HEK293 (cell line): ENCODE measurements around the gene HDHD5.

Experiments used
- CTCF ChIA-PET: fragments of 350-600 bp; formaldehyde crosslinking; extraction: SDS; loops from one replicate; lab custom pipeline; 2021; ENCODE audit warnings: antibody characterized with exemption; lab: Yijun Ruan, JAX
- POLR2A ChIA-PET: fragments of 300-600 bp; formaldehyde crosslinking; extraction: SDS; loops from one replicate; lab custom pipeline; 2020; ENCODE audit warnings: antibody characterized with exemption, inconsistent platforms; lab: Yijun Ruan, JAX
- H3K27ac ChIP-seq: fragments of 200-500 bp; sonication (Bioruptor generic); 2 replicates; pipeline ENCODE4 v1.5.1; 2014; ENCODE audit warnings: low read depth, low read length, control low read depth, inconsistent platforms; ENCODE audit errors: extremely low read depth
- H3K36me3 ChIP-seq, 2 experiments: fragments of 200-500 bp in 1 of 2; sonication (Bioruptor generic) in 1 of 2; 1 replicate in 1 of 2; 2 replicates in 1 of 2; pipeline ENCODE4 v1.5.1; 2014 to 2017; ENCODE audit warnings: inconsistent platforms in 2 of 2, low read length in 2 of 2; ENCODE audit not compliant: control insufficient read depth in 2 of 2, insufficient read depth in 1 of 2
- H3K4me1 ChIP-seq: fragments of 200-500 bp; sonication (Bioruptor generic); 2 replicates; pipeline ENCODE4 v1.5.1; 2014; ENCODE audit warnings: mild to moderate bottlenecking, low read length, inconsistent platforms; ENCODE audit not compliant: control insufficient read depth, insufficient read depth
- H3K4me3 ChIP-seq: 2 replicates; pipeline ENCODE4 v1.5.1; 2011; ENCODE audit warnings: low read depth, mild to moderate bottlenecking, control low read depth, low read length, moderate library complexity
- H3K9me3 ChIP-seq: fragments of 200-500 bp; sonication (Bioruptor generic); 2 replicates; pipeline ENCODE4 v1.5.1; 2014; ENCODE audit warnings: low read depth, low read length, inconsistent platforms; ENCODE audit not compliant: control insufficient read depth, insufficient read depth
- HOXD13 ChIP-seq: sonication (generic); formaldehyde crosslinking; IDR thresholded peaks from 2 replicates; pipeline ENCODE4 v1.8.0; 2022; ENCODE audit warnings: missing genetic modification reagents, borderline replicate concordance
- KLF16 ChIP-seq: fragments of 450-650 bp; formaldehyde crosslinking; IDR thresholded peaks from 2 replicates; pipeline ENCODE4 v1.5.1; 2017; ENCODE audit warnings: missing biosample characterization, missing genetic modification characterization
- MYNN ChIP-seq: fragments of 450-650 bp; formaldehyde crosslinking; IDR thresholded peaks from 2 replicates; pipeline ENCODE4 v1.5.1; 2016; ENCODE audit warnings: missing biosample characterization, missing genetic modification characterization, borderline replicate concordance
- RBAK ChIP-seq: fragments of 450-650 bp; formaldehyde crosslinking; IDR thresholded peaks from 2 replicates; pipeline ENCODE4 v1.5.1; 2016; ENCODE audit warnings: missing biosample characterization, missing genetic modification characterization
- TRIM28 ChIP-seq: IDR thresholded peaks from 2 replicates; pipeline ENCODE4 v1.6.1; 2011; ENCODE audit warnings: low read length, control low read depth, borderline replicate concordance
- YY1 ChIP-seq: fragments of 450-650 bp; formaldehyde crosslinking; IDR thresholded peaks from 2 replicates; pipeline ENCODE4 v1.5.1; 2018; ENCODE audit warnings: missing biosample characterization, missing genetic modification characterization
- ZEB2 ChIP-seq: fragments of 450-650 bp; formaldehyde crosslinking; IDR thresholded peaks from 2 replicates; pipeline ENCODE4 v1.5.1; 2016; ENCODE audit warnings: missing biosample characterization, missing genetic modification characterization
- ZNF10 ChIP-seq: fragments of 450-650 bp; formaldehyde crosslinking; IDR thresholded peaks from 2 replicates; pipeline ENCODE4 v1.5.1; 2017; ENCODE audit warnings: missing biosample characterization, missing genetic modification characterization
- ZNF114 ChIP-seq: fragments of 450-650 bp; formaldehyde crosslinking; IDR thresholded peaks from 2 replicates; pipeline ENCODE4 v1.5.0; 2017; ENCODE audit warnings: missing biosample characterization, missing genetic modification characterization
- ZNF132 ChIP-seq: fragments of 450-650 bp; formaldehyde crosslinking; IDR thresholded peaks from 2 replicates; pipeline ENCODE4 v1.5.1; 2017; ENCODE audit warnings: missing biosample characterization, missing genetic modification characterization, borderline replicate concordance
- ZNF146 ChIP-seq: fragments of 450-650 bp; formaldehyde crosslinking; IDR thresholded peaks from 2 replicates; pipeline ENCODE4 v1.5.1; 2016; ENCODE audit warnings: missing biosample characterization, missing genetic modification characterization
- ZNF335 ChIP-seq: fragments of 450-650 bp; formaldehyde crosslinking; conservative IDR thresholded peaks from 2 replicates; pipeline ENCODE4 v1.5.1; 2016; ENCODE audit warnings: missing biosample characterization, missing genetic modification characterization
- ZNF37A ChIP-seq: fragments of 450-650 bp; IDR thresholded peaks from 2 replicates; pipeline ENCODE4 v1.5.1; 2018; ENCODE audit warnings: missing biosample characterization, missing genetic modification characterization
- ZNF521 ChIP-seq: fragments of 450-650 bp; formaldehyde crosslinking; IDR thresholded peaks from 2 replicates; pipeline ENCODE4 v1.5.1; 2017; ENCODE audit warnings: missing biosample characterization, mild to moderate bottlenecking, missing genetic modification characterization
- ZNF776 ChIP-seq: fragments of 450-650 bp; formaldehyde crosslinking; IDR thresholded peaks from 2 replicates; pipeline ENCODE4 v1.5.0; 2017; ENCODE audit warnings: missing biosample characterization, missing genetic modification characterization, borderline replicate concordance
- ZNF785 ChIP-seq: fragments of 450-650 bp; formaldehyde crosslinking; IDR thresholded peaks from 2 replicates; pipeline ENCODE4 v1.5.1; 2016; ENCODE audit warnings: missing biosample characterization, missing genetic modification characterization
- TF ChIP-seq, protein P1 (sequence below): fragments of 450-650 bp; formaldehyde crosslinking; IDR thresholded peaks from 2 replicates; pipeline ENCODE4; 2016; ENCODE audit warnings: missing biosample characterization, missing genetic modification characterization
- TF ChIP-seq, protein P2 (sequence below): fragments of 450-650 bp; IDR thresholded peaks from 2 replicates; pipeline ENCODE4 v1.5.1; 2018; ENCODE audit warnings: missing biosample characterization, mild to moderate bottlenecking, missing genetic modification characterization
- TF ChIP-seq, protein P3 (sequence below): fragments of 450-650 bp; formaldehyde crosslinking; IDR thresholded peaks from 2 replicates; pipeline ENCODE4 v1.5.1; 2016; ENCODE audit warnings: missing biosample characterization, missing genetic modification characterization, borderline replicate concordance

Gene HDHD5

DNA sequence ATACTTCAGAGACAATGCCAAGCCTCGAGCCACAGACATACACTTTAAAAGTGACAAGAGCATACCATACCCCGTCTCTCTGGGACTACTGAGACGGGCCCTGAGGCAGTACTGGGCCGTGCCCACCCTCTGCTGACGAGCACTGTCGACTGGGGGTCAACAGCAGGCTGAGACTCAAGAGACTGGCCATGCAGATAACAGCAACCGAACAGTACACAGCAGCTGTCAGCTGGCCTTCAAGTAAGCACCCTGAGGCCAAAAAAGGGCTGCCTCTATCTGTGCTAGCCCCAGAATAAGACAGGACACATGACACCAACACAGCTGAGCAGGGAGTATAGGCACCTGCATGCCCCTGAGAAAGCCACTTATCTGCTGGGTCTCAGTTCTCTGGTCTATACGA lies 19.1 kb downstream of the HDHD5 start:
- H3K36me3 ChIP-seq = peaks cover 4 to 77% of the 10 kb centered on the region in 2 experiments; a peak in 2 of 3 replicates
- no peak overlapping the region for H3K4me3 ChIP-seq
- no peaks in the 10 kb centered on the region for H3K9me3 ChIP-seq
- H3K27ac ChIP-seq = no peak overlapping the region
- CTCF ChIA-PET = interaction anchor here (2.5 kb wide), 1 partner anchor 32 kb away, joined by 8 read pairs; no protein-coding TSS in a partner anchor
- H3K4me1 ChIP-seq = no peaks in the 10 kb centered on the region
- TF ChIP-seq ZNF132 = no peak
- TF ChIP-seq, protein P1, sequence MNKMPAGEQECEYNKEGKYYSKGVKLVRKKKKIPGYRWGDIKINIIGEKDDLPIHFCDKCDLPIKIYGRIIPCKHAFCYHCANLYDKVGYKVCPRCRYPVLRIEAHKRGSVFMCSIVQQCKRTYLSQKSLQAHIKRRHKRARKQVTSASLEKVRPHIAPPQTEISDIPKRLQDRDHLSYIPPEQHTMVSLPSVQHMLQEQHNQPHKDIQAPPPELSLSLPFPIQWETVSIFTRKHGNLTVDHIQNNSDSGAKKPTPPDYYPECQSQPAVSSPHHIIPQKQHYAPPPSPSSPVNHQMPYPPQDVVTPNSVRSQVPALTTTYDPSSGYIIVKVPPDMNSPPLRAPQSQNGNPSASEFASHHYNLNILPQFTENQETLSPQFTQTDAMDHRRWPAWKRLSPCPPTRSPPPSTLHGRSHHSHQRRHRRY (tag by site-specific recombination) = no peak
- TF ChIP-seq, protein P2, sequence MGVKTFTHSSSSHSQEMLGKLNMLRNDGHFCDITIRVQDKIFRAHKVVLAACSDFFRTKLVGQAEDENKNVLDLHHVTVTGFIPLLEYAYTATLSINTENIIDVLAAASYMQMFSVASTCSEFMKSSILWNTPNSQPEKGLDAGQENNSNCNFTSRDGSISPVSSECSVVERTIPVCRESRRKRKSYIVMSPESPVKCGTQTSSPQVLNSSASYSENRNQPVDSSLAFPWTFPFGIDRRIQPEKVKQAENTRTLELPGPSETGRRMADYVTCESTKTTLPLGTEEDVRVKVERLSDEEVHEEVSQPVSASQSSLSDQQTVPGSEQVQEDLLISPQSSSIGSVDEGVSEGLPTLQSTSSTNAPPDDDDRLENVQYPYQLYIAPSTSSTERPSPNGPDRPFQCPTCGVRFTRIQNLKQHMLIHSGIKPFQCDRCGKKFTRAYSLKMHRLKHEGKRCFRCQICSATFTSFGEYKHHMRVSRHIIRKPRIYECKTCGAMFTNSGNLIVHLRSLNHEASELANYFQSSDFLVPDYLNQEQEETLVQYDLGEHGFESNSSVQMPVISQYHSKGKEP = no peak
- TF ChIP-seq ZNF521 (tag by site-specific recombination) = no peak
- POLR2A ChIA-PET = interaction anchor here (1.2 kb wide), 1 partner anchor 15 kb away, joined by 6 read pairs; no protein-coding TSS in a partner anchor

DNA sequence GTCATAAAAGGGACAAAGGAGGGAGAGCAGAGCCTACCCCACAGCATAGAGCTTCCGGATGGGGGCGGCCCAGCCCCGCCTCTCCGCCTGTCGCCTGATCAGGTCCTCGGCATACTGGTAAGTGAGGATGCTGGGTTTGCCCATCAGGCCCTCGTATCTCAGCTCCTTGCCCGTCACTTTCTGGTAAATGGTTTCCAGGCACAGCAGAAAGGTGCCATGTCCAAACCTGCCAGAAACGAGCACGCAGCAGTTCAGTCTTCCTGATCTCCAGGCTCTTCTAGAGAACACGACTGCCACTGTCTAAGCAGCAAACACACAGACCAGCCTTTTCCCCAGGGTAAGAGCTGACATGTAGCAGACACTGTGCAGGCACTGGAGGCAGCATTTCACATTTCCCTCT lies 20.6 kb downstream of the HDHD5 start:
- peaks cover 3 to 64% of the 10 kb centered on the region in 2 experiments; a peak in 2 of 3 replicates for H3K36me3 ChIP-seq
- H3K4me3 ChIP-seq = no peak overlapping the region
- H3K27ac ChIP-seq = no peak overlapping the region
- no peaks in the 10 kb centered on the region for H3K4me1 ChIP-seq
- TF ChIP-seq ZNF10 = no peak
- no peak for TF ChIP-seq MYNN
- TF ChIP-seq ZNF785 (tag by site-specific recombination) = no peak
- TF ChIP-seq ZNF146 (tag by site-specific recombination) = no peak
- TF ChIP-seq, protein P3, sequence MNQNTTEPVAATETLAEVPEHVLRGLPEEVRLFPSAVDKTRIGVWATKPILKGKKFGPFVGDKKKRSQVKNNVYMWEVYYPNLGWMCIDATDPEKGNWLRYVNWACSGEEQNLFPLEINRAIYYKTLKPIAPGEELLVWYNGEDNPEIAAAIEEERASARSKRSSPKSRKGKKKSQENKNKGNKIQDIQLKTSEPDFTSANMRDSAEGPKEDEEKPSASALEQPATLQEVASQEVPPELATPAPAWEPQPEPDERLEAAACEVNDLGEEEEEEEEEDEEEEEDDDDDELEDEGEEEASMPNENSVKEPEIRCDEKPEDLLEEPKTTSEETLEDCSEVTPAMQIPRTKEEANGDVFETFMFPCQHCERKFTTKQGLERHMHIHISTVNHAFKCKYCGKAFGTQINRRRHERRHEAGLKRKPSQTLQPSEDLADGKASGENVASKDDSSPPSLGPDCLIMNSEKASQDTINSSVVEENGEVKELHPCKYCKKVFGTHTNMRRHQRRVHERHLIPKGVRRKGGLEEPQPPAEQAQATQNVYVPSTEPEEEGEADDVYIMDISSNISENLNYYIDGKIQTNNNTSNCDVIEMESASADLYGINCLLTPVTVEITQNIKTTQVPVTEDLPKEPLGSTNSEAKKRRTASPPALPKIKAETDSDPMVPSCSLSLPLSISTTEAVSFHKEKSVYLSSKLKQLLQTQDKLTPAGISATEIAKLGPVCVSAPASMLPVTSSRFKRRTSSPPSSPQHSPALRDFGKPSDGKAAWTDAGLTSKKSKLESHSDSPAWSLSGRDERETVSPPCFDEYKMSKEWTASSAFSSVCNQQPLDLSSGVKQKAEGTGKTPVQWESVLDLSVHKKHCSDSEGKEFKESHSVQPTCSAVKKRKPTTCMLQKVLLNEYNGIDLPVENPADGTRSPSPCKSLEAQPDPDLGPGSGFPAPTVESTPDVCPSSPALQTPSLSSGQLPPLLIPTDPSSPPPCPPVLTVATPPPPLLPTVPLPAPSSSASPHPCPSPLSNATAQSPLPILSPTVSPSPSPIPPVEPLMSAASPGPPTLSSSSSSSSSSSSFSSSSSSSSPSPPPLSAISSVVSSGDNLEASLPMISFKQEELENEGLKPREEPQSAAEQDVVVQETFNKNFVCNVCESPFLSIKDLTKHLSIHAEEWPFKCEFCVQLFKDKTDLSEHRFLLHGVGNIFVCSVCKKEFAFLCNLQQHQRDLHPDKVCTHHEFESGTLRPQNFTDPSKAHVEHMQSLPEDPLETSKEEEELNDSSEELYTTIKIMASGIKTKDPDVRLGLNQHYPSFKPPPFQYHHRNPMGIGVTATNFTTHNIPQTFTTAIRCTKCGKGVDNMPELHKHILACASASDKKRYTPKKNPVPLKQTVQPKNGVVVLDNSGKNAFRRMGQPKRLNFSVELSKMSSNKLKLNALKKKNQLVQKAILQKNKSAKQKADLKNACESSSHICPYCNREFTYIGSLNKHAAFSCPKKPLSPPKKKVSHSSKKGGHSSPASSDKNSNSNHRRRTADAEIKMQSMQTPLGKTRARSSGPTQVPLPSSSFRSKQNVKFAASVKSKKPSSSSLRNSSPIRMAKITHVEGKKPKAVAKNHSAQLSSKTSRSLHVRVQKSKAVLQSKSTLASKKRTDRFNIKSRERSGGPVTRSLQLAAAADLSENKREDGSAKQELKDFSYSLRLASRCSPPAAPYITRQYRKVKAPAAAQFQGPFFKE (tag by site-specific recombination) = no peak
- no peak for TF ChIP-seq KLF16 (tag by site-specific recombination)
- ChIA-PET POLR2A (no interaction called here), CTCF (interaction anchor here (0.7 to 2.5 kb wide), 2 partner anchors 13 to 33 kb away, joined by 3 to 8 read pairs; no protein-coding TSS in a partner anchor)
- H3K9me3 ChIP-seq = no peaks in the 10 kb centered on the region

DNA sequence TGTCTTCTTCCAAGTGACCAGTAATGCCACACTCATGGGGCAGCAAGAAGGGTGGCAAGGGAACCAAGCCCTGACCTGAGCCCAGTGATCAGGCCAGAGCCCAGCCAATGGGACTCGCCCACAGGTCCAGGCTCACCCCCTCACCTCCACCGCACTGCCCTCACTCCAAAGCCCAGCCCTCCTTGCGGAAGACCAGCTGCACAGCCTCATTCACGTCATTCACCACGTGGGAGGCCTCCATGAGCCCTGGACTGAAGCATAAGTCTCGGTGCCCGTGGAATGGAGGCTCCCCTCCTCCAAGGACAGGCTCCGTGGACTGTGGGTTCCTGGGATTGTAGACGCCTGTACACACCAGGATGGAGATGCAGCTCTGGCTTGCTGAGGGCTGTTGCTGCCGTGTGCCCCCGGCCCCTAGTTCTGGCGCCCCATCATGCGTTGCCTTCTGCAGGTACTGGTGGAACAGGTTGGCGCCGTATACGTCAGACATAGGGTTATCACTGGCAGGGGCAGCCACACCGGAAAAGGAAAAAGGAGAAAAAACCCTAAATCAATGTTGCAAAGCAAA lies 21.1 kb downstream of the HDHD5 start:
- POLR2A ChIA-PET = no interaction called here
- Histone ChIP-seq H3K9me3 (no peaks in the 10 kb centered on the region), H3K4me3 (no peak overlapping the region), H3K36me3 (peaks cover 3 to 58% of the 10 kb centered on the region in 2 experiments; a peak in 2 of 3 replicates), H3K4me1 (no peaks in the 10 kb centered on the region), H3K27ac (no peak overlapping the region)
- CTCF ChIA-PET = interaction anchor here (0.8 kb wide), 1 partner anchor 34 kb away, joined by 3 read pairs; no protein-coding TSS in a partner anchor
- TF ChIP-seq ZNF114 (tag by site-specific recombination) (no peak), ZNF776 (tag by site-specific recombination) (no peak), ZEB2 (tag by site-specific recombination) (no peak), ZNF37A (tag by site-specific recombination) (no peak), HOXD13 (CRISPR knock-in tag) (no peak), YY1 (tag by site-specific recombination) (no peak), RBAK (tag by site-specific recombination) (no peak), TRIM28 (no peak), ZNF335 (tag by site-specific recombination) (no peak)
